T-helper 1 cell treated with Interleukin-12 subunit alpha and Interleukin-12 subunit beta and Interleukin-4 antibody, amounts not matched to agents 30 ng/mL and 1 ng/mL, for 36 hours (primary cell): ENCODE data around the gene ARID3B. TPM values are rescaled to one million over a fixed set of nuclear protein-coding genes. Genes with fewer than 3 reads are reported as not detected.
"Not testable (repeated sequence)": the region's sequence is repeated elsewhere in the genome, so short reads cannot be mapped to it uniquely, and the experiment has no call there.

Source experiments
- intact Hi-C: fragments of 100-400 bp; cut with micrococcal nuclease; formaldehyde crosslinking; loops from one replicate; pipeline ENCODE4 v1.15.1; 2024
- total RNA-seq: library from RNA; stranded (reverse); gene quantifications from 2 replicates; pipeline ENCODE4 v1.2.3, GENCODE V29; 2022

ARID3B gene
- total RNA-seq, 1 donor from 2014 or later, result 47.2 TPM

DNA sequence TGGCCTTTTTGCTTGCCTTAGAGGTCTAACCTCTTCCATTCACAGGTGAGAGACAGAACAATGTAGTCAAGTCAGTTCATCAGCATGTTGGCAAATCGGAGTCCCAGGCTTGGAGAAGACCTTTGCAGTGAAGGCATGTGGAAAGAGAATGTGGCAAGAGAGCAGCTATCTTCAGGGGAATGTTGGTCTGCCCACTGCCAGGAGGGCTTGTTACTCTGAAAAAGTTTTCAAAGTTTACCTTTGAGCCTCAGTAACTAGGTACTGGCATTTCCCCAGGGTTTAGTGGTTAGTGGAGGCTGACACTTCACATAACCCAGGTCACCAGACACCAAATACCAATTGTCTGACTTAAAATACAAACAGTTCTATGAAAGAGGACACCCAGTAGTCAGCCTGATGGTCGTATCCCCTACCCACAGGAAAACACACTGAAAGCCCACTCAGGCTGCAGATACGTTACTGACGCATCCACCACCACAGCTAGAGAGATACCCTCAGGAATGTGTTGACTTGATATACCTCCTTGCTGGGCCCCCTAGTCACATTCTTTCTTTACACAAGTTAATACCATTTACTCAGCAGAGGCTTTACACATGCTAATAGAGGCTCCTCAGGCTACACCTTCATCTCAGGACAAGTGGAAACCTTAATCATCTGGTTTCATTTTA lies 9.7 kb upstream of the ARID3B start:
- intact Hi-C loops, result no loop called here

DNA sequence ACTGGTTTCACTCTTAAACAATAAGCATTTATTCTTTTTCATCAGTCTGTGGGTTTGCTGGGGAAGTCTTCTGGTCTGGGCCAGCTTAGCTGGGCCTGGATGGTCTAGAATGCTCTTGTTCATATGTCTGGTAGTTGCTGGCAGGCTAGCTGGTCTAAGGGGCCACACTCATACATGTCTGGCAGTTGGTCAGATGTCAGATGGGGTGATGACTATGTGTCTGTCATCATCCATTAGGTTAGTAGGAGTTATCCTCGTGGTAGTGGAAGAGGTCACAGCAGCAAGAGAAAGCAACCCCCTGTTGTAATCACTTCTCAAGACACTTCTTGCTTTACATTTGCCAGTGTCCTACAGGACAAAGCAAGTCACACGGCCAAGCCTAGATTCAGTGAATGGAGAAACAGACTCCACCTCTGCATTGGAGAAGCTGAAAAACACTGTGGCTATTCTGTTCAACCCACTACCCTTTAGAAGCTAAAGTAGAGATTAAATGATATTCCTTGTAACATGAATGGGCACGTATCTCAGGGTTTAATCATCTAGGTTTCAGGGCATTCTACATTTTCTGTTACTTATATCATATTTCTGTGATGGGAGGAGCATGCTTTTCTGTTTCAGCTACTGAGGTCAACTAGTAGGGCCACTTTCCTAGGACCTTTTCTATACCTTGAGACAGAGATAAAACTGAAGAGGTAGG lies 5.5 kb upstream of the ARID3B start:
- intact Hi-C loops, result no loop called here

DNA sequence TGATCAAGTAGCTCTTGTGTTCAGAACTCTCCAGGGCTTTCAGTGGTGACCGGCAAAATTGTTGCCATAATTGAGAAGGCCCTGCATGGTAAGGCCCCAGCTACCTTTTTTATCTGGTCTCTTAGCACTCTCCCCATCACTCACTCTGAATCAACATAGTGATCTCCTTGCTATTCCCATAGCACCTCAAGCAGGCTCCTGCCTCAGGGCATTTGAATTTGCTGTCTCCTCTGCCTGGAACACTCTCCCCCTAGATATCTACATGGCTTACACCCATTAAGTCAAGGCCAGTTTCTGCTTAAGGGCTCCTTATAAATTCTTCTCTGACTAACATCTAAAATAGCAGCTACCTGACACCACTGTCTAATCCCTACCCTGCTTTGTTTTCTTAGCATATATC lies 3.3 kb upstream of the ARID3B start:
- intact Hi-C loops, result no loop called here

- intact Hi-C loops, result not testable (repeated sequence)
Measured at GRCh38 chr15:74539521-74539920, 1.5 kb upstream of the ARID3B start.

GRCh38 chr15:74540161-74540760 lies 759 bp upstream of the ARID3B start:
- intact Hi-C loops, result loop anchor here (1.0 to 5.0 kb wide), 10 partner anchors 50 to 1102 kb away; partner anchors contain the start of genes EDC3, IMP3, MAN2C1 and NPTN

GRCh38 chr15:74541494-74542165 lies 610 bp downstream of the ARID3B start:
- intact Hi-C loops, result loop anchor here (1.0 to 5.0 kb wide), 11 partner anchors 11 to 1101 kb away; partner anchors contain the start of genes CLK3, COX5A, EDC3 and IMP3

- intact Hi-C loops, result loop anchor here (1.0 to 5.0 kb wide), 7 partner anchors 10 to 1100 kb away; partner anchors contain the start of genes COX5A, EDC3, IMP3 and NPTN
Measured at GRCh38 chr15:74542166-74543042, 1.4 kb downstream of the ARID3B start.

- intact Hi-C loops, result loop anchor here (1.0 to 5.0 kb wide), 6 partner anchors 55 to 1099 kb away; partner anchors contain the start of genes COX5A, EDC3, IMP3 and NPTN
Measured at GRCh38 chr15:74543043-74543422, 2.0 kb downstream of the ARID3B start.

- intact Hi-C loops, result loop anchor here (1.0 to 5.0 kb wide), 6 partner anchors 55 to 1099 kb away; partner anchors contain the start of genes COX5A, EDC3, IMP3 and NPTN
Measured at GRCh38 chr15:74543583-74543982, 2.6 kb downstream of the ARID3B start.

- intact Hi-C loops, result no loop called here
Measured at GRCh38 chr15:74545086-74545485, 4.1 kb downstream of the ARID3B start.

DNA sequence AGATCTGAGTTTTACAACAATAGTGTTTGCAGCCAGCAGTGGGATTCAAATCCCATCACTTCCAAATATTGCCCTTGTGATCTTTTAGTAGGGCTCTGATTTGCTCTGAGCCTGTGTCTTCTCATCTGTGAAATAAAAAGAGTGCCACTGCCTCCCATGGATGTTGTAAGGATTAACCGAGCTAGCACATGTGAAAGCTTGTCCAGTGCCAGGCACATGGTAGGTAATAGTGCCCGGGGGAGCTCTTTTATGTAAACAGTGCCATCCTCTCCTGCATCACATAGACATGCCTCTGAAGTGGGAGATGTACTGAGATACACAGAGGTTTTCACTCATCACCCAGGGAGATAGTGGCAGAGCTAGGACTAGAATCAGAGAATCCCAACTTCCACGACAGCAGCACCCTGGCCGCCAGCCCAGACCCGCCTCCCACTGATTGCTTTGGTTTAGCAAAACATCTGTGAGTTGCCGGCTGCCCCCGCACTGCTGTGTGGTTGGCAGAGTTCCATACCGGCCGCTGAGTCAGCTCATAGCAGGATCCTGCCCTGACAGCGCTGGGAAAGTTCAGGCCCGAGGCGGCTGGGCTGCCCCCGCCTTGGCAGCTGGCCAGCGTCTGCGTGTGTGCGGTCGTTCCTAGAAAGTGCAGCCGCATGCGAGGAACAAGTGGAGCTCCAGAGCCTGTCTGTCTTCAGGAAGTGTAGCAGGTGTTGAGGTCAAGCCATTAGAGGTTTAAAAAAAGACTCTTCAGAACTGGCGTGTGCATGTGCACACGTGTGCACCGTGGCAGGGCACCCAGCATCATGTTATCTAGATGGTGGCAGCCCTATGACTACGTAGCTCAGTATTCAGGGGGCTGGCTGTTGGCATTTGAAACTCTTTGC lies 5.0 kb downstream of the ARID3B start:
- intact Hi-C loops, result loop anchor here (1.0 kb wide), 1 partner anchor 171 kb away; no protein-coding TSS in a partner anchor

DNA sequence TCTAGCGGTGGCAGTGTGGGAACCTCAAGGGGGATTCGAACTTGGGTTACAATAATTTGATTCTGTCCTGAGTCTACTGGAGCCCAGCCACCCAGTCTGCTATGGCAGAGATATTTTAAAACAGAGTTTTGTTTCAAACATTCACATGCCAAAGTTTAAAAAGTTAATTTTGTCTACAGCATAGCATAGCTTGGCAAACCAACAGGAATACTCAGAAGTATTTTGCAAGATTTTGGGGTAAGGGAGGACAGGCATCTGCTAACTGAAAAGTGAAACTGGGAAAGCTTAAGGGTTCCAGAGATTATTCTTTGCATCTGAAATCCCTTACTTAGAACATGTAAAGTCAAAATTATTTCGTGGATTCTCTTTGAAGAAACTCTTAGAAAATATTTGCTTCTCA lies 6.6 kb downstream of the ARID3B start:
- intact Hi-C loops, result no loop called here

DNA sequence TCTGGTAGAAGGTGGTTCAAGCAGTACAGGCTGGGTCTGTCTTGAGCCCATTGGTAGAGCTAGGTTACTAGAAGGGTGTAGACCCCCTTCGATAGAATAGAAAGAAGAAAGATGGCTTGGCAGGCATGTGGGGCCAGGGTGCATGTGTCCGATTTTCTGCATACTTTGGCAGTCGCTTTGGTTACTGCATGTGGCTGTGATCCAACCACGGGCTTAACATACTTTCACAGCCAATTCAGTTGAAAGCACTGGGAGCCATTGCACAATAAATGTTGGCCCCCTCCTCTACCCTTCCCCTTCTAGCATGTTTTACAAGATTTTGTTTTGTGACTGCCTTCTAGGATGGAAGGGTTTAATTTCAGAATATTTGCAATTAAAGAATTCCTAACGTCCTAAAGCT lies 7.2 kb downstream of the ARID3B start:
- intact Hi-C loops, result no loop called here

DNA sequence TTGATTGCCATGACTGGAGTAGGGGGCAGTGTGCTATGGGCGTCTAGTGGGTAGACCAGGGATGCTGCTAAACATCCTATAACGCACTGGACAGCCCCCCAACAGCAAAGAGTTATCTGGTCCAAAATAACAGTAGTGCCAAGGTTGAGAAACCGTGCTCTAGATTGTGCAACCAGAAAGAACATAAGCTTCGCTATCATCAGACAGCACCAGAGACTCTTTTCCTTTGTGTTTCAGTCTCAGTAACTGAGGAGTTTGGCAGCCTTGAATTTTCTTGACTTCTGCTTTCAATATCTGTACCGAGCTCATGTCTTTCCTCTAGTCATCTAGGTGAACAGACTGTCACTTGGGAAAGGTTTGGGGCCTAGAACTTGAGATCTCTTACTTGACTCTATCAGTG lies 8.8 kb downstream of the ARID3B start:
- intact Hi-C loops, result no loop called here

DNA sequence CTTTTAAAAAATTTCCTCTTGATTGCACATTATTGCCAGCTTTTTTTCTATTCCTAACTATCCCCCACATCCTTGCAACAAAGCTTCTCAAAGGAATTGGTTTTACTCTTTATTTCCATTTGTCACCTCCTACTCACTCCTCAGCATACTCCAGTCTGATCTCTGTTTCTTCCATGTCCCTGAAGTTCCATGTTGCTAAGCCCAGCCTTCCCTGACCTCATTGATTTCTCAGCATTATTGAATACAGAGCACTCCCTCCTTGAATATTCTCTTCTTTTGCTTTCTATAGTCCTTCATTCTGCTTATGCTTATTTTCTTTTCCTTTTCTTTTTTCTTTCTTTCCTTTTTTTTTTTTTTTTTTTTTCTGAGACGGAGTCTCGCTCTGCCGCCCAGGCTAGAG lies 10.7 kb downstream of the ARID3B start:
- intact Hi-C loops, result loop anchor here (1.0 to 2.0 kb wide), 3 partner anchors 9 to 90 kb away; partner anchors contain the start of gene UBL7

DNA sequence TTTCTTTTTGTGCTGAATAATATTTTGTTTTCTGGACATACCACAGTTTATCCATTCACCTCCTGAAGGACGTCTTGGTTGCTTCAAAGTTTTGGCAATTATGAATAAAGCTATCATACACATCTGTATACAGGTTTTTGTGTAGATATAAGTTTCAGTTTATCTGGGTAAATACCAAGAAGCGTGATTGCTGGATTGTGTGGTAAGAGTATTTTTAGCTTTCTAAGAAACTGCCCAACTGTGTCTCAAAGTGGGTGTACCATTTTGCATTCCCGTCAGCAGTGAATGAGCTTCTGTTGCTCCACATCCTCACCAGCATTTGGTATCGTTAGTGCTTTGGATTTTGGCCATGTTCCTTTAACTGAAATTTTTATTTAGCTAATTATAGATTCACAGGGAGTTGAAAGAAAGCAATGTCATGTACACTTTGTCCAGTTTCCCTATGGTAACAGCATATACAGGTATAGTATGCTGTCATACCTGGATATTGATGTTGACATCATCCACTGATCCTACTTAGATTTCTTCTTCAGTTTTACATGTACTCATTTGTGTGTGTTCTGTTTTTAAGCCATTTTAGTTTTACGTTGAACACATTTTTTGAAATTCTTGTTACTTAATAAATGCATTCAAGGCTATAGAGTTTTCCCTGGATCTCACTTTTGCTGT lies 11.9 kb downstream of the ARID3B start:
- intact Hi-C loops, result loop anchor here (1.0 to 2.0 kb wide), 3 partner anchors 11 to 92 kb away; partner anchors contain the start of gene UBL7

- intact Hi-C loops, result no loop called here
Measured at GRCh38 chr15:74555192-74555591, 14.2 kb downstream of the ARID3B start.

DNA sequence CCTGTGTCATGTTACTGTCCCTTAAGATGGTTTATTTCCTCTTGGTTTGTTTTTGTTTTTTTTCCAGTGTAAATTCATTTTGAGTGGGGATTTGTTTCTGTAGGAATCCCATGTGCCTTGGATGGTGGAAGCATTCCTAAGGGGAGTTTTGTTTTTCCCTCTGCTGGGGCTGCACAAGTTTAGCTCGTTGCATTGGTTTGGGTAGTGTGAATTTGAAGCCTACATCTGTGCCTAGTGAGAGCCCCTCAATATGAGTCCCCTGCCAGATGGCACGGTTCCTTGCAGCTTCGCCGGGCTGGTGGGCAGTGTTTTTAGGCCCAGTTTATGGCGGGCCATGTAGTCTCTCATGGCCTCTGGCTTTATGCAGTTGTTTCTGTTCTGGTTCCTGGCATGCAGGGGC lies 17.7 kb downstream of the ARID3B start:
- intact Hi-C loops, result no loop called here

DNA sequence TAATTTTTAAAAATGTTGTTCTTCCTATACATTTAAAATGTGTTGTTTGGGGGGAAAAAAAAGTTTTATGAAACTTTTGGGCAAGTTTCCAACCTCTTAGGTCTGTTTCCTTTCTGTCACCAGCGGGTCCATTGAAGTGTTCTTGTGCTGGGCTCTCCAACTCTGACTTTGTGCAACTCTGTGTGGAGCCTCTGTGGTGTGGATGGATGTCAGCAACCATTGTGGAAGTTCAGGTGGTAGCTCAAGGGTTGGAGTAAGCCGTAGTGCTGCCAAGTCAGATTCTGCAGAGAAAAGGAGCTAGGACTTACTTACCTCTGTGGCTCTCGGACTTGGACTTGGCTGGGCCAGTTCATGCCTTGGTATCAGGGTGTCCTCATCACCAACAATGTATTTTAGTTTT lies 22.4 kb downstream of the ARID3B start:
- intact Hi-C loops, result no loop called here
